Ascending aorta (tissue), 2 donors: ENCODE measurements around the gene NT5DC2. TPM values are rescaled to one million over a fixed set of nuclear protein-coding genes. Genes with fewer than 3 reads are reported as not detected.

Experiments used
- DNase-seq, 2 donors: peaks; one replicate each; pipeline ENCODE4 v3.0.0-alpha.2; 2019; ENCODE audit warnings: low spot score in 2 of 2
- H3K27ac ChIP-seq, 2 donors: fragments of 200-600 bp; sonication (generic); one replicate each; pipeline ENCODE4 v1.5.1; 2016 to 2017; ENCODE audit warnings: mild to moderate bottlenecking in 1 of 2
- H3K27me3 ChIP-seq: fragments of 200-600 bp; sonication (generic); one replicate; pipeline ENCODE4 v1.5.1; 2017
- H3K36me3 ChIP-seq, 2 donors: fragments of 200-600 bp; sonication (generic); one replicate each; pipeline ENCODE4 v1.5.1; 2016
- H3K4me1 ChIP-seq, 2 donors: fragments of 200-600 bp; sonication (generic); one replicate each; pipeline ENCODE4 v1.5.1; 2016 to 2017; ENCODE audit warnings: mild to moderate bottlenecking in 1 of 2
- H3K4me3 ChIP-seq, 2 donors: fragments of 200-600 bp; sonication (generic); one replicate each; pipeline ENCODE4 v1.5.1; 2016 to 2017; ENCODE audit warnings: mild to moderate bottlenecking in 1 of 2
- H3K9me3 ChIP-seq, 2 donors: fragments of 200-600 bp; sonication (generic); one replicate each; pipeline ENCODE4 v1.5.1; 2016
- intact Hi-C: fragments of 100-400 bp; cut with DNase I; formaldehyde crosslinking; loops from one replicate; pipeline ENCODE4 v1.15.1; 2023
- total RNA-seq: library from RNA; depleted of rRNA; stranded (reverse); fragments of >200 nt; gene quantifications from one replicate; pipeline ENCODE4 v1.1.0, GENCODE V29; 2016
- TF ChIP-seq, protein P1 (sequence below), 3 experiments: fragments of 200-600 bp in 2 of 3; fragments of 450-650 bp in 1 of 3; sonication (generic) in 2 of 3; IDR thresholded peaks; one replicate each; pipeline ENCODE4 v1.5.1; 2016 to 2019; ENCODE audit warnings: antibody characterized with exemption in 3 of 3, mild to moderate bottlenecking in 1 of 3, moderate library complexity in 1 of 3

Gene NT5DC2
- total RNA-seq, 1 donor from 2014 or later = 95.5 TPM

DNA sequence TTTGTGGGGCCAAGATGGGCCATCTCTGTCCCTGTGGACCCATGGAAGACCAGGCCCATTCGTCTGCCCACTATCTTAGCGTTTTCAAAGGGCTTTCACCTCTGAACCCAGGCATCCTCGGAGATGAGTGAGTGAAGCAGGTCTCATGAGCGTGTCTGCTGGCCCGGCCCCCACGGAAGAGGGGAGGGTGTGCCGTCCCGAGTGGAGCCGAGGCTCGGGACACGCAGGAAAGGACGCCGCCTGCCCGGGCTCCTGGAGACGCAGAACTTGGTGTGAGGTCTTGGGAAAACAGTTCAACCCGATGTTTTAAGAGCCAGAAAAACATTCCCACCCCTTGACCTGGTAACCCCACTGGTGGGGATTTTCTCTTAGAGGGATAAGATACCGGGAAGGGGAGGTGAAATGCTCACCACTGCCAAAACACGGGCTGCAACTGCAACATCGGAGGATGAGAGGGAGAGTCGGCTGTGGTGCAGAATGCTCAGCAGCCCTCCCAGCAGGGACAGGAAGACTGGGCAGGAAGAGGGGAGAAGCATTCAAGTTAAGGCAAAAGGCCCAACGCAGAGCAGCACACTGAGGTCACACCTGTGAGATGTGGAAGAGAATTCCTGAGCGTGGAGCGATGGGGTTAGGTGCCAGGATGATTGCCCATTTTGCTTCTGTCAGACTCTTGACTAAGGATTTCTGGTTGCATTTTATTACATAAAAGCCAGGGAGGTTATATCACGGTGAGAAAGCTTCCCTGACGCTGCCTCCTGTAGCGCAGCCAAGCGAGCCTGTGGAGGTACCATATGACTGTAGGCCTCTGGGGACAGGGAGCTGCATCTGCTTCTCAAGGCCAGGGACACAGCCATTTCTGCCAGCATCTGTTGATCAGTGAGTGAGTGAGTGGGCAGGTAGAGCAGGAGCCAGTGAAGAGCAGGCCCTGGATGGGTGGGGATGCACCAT, 52.6 kb downstream of the NT5DC2 start:
- H3K9me3 ChIP-seq = no peaks in the 10 kb centered on the region
- no peak overlapping the region for H3K4me3 ChIP-seq
- DNase-seq = no peak
- TF ChIP-seq, protein P1, sequence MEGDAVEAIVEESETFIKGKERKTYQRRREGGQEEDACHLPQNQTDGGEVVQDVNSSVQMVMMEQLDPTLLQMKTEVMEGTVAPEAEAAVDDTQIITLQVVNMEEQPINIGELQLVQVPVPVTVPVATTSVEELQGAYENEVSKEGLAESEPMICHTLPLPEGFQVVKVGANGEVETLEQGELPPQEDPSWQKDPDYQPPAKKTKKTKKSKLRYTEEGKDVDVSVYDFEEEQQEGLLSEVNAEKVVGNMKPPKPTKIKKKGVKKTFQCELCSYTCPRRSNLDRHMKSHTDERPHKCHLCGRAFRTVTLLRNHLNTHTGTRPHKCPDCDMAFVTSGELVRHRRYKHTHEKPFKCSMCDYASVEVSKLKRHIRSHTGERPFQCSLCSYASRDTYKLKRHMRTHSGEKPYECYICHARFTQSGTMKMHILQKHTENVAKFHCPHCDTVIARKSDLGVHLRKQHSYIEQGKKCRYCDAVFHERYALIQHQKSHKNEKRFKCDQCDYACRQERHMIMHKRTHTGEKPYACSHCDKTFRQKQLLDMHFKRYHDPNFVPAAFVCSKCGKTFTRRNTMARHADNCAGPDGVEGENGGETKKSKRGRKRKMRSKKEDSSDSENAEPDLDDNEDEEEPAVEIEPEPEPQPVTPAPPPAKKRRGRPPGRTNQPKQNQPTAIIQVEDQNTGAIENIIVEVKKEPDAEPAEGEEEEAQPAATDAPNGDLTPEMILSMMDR (IDR thresholded peaks at IDR 0.05) = no peak
- intact Hi-C loops = no loop called here
- no peaks in the 10 kb centered on the region for H3K27me3 ChIP-seq
- peaks cover 77 to 89% of the 10 kb centered on the region in 2 donors for H3K36me3 ChIP-seq
- no peak overlapping the region for H3K27ac ChIP-seq
- H3K4me1 ChIP-seq = peaks cover 0 to 3% of the 10 kb centered on the region in 2 donors

DNA sequence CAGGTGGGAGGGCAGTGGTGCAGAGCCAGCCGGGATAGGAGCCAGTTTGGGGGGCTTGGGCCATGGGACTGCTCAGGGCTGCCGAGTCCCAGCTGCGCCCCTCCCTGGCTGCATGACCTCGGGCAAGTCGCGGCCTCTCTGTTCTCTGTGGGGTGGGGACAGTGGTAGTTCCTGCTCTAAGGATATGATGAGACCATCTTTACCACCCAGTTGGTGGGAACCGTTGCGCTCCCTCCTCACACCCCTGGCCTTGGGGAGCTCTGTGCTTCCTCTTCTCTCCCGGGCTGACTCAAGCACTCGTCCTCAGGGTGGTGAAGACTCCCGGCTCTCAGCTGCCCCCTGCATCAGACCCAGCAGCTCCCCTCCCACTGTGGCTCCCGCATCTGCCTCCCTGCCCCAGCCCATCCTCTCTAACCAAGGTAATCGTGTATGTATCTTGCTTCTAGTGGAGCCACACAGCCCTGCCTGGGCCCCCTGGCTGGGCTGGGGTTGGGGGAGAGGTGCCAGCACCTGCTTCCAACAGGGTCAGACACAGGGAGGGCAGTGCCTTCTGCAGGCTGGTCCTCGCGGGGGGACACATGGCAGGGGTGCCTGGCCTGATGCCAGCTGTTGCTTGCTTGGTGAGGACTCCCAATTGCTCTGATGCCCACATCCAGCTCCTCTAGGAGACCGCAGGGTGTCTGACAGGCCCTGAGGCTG, 53.6 kb downstream of the NT5DC2 start:
- no peak for DNase-seq
- peaks cover 0 to 3% of the 10 kb centered on the region in 2 donors for H3K4me1 ChIP-seq
- TF ChIP-seq, protein P1 (IDR thresholded peaks at IDR 0.05) = no peak
- no peaks in the 10 kb centered on the region for H3K27me3 ChIP-seq
- H3K9me3 ChIP-seq = no peaks in the 10 kb centered on the region
- no peak overlapping the region for H3K4me3 ChIP-seq
- no peak overlapping the region for H3K27ac ChIP-seq
- intact Hi-C loops = no loop called here
- H3K36me3 ChIP-seq = peaks cover 77 to 89% of the 10 kb centered on the region in 2 donors

DNA sequence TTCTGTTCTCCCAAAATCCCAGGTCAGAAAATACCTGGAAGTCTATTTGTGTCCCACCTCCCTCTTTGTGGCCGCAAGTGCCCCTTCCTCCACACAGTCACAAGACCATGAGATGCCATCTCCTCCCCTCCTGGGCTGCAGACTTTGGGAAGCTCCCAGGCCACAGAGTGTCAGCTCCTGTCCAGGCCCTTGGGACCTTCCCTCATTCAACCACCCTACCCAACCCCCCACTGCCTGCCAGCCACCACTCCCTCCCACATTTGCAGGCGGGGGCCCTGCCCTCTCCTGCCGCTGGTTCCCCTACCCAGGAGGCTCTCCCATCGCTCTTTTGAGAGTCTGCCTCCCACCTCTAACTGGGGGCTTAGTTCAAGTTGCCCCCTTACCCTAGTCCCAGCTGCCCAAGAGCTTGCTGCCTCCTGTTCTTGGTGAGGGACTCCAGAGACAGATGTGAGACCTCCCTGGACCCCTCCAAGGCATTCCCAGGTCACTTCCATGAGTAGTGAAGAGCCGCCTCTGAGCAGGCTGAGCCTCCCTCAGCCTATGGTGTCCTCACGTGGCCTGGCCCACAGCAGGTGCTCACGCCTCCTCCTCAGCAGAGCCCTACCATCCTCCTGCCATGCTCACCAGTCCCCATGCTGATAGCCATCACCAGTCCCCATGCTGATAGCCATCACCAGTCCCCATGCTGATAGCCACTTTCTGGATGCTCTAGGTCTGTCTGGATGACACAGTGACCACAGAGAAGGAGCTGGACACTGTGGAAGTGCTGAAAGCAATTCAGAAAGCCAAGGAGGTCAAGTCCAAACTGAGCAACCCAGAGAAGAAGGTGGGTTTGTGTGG, 54.4 kb downstream of the NT5DC2 start:
- intact Hi-C loops = no loop called here
- DNase-seq = no peak

DNA sequence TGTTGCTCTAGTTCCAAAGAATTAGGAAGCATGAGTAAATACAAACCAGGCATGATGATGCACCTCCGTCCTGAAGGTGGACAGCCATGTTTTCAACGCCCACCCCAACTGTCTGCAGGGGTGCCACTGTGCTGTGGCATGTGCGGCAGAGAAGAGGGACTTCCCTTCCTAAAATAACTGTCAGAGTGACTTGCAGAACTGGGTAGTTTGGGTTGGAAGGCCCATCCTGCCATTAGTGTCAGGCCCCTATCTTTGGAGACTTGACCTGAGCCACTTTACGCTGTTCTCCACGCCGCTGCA, 55.9 kb downstream of the NT5DC2 start:
- H3K27ac ChIP-seq = no peak overlapping the region
- no peak for DNase-seq
- intact Hi-C loops = no loop called here
- no peaks in the 10 kb centered on the region for H3K27me3 ChIP-seq
- TF ChIP-seq, protein P1 (IDR thresholded peaks at IDR 0.05) = no peak
- no peaks in the 10 kb centered on the region for H3K4me1 ChIP-seq
- H3K4me3 ChIP-seq = no peak overlapping the region
- H3K36me3 ChIP-seq = peaks cover 95 to 96% of the 10 kb centered on the region in 2 donors
- H3K9me3 ChIP-seq = no peaks in the 10 kb centered on the region

More for the DNA sequence above, 54.4 kb downstream of the NT5DC2 start:
- H3K27ac ChIP-seq = no peak overlapping the region
- TF ChIP-seq, protein P1 (IDR thresholded peaks at IDR 0.05) = no peak
- no peaks in the 10 kb centered on the region for H3K9me3 ChIP-seq
- peaks cover 0 to 3% of the 10 kb centered on the region in 2 donors for H3K4me1 ChIP-seq
- H3K36me3 ChIP-seq = peaks cover 84 to 88% of the 10 kb centered on the region in 2 donors
- H3K27me3 ChIP-seq = no peaks in the 10 kb centered on the region
- no peak overlapping the region for H3K4me3 ChIP-seq

DNA sequence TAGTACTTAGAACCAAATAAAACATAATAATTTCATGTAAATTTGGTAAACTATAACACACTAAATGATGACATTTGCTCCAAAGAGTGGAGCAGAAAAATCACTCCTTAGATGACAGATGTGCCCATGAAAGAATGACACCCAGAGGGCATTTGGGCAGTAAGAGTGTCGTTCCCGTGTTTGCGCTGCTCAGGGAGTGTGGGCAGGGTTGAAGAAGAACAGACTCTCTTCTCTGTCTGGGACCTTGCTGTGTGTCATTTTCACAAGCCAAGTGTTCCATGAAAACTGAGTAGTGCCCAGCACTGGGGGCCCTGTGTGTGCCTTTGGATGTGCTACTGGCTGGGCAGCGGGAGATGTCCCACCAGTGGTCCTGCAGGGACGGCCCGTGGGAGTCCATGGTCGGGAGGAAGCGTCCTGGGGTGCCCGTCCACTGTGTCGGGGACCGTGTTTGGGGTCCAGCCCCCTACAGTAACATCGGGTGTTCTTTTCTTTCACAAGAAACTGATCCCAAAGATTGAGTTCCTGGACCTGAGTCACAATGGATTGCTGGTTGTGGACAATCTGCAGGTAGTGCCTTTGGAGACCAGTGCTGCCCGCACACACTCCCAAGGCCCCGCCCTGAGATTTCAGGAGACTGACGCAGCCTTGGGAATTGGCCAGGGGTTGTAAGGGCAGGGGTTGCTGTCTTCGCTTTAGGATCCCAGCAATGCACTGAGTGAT, 56.4 kb downstream of the NT5DC2 start:
- Histone ChIP-seq H3K36me3 (peaks cover 94 to 96% of the 10 kb centered on the region in 2 donors), H3K4me1 (no peaks in the 10 kb centered on the region), H3K9me3 (no peaks in the 10 kb centered on the region), H3K4me3 (no peak overlapping the region), H3K27me3 (no peaks in the 10 kb centered on the region), H3K27ac (no peak overlapping the region)
- TF ChIP-seq, protein P1 (IDR thresholded peaks at IDR 0.05) = no peak
- no peak for DNase-seq
- intact Hi-C loops = no loop called here
